H1 (cell line): ENCODE data around the gene LRBA. TPM values are rescaled to one million over a fixed set of nuclear protein-coding genes. Genes with fewer than 3 reads are reported as not detected.

ENCODE experiments used
- CTCF ChIA-PET: fragments of 300-600 bp; sonication (Branson Sonifier 250); formaldehyde crosslinking; loops from one replicate; lab custom pipeline; 2021; ENCODE audit not compliant: partially characterized antibody; lab: Charles Lee
- POLR2A ChIA-PET: fragments of 300-600 bp; sonication (Branson Sonifier 250); formaldehyde crosslinking; loops from one replicate; lab custom pipeline; 2021; ENCODE audit warnings: inconsistent platforms; ENCODE audit not compliant: partially characterized antibody; lab: Charles Lee
- DNase-seq, 2 experiments: peaks; one replicate each; pipeline versions ENCODE4 v3.0.0 to v3.0.0-alpha.2; 2010 to 2022; ENCODE audit warnings: low spot score in 2 of 2, low read depth in 1 of 2, mixed read lengths in 1 of 2
- FAIRE-seq: peaks from 2 replicates; lab custom pipeline; 2011; peaks lifted over from hg19 to GRCh38; lab: Jason Lieb, UNC
- H2AFZ ChIP-seq: 2 replicates; pipeline ENCODE4 v1.8.1; 2012; ENCODE audit warnings: low read length, inconsistent platforms
- H2AK5ac ChIP-seq: 2 replicates; pipeline ENCODE4 v1.6.1; 2013; ENCODE audit warnings: low read depth, low read length
- H2BK120ac ChIP-seq: replicated peaks from 2 replicates; pipeline ENCODE3; 2013; ENCODE audit warnings: low read depth, low read length, inconsistent platforms
- H2BK12ac ChIP-seq: 2 replicates; pipeline ENCODE4 v1.6.1; 2013; ENCODE audit warnings: low read depth, low read length
- H2BK15ac ChIP-seq: 2 replicates; pipeline ENCODE4 v1.6.1; 2013; ENCODE audit warnings: low read length
- H2BK20ac ChIP-seq: 2 replicates; pipeline ENCODE4 v1.6.1; 2013; ENCODE audit warnings: low read length
- H2BK5ac ChIP-seq: 2 replicates; pipeline ENCODE4 v1.6.1; 2013; ENCODE audit warnings: low read depth, low read length
- H3K14ac ChIP-seq: 2 replicates; pipeline ENCODE4 v1.6.1; 2013; ENCODE audit warnings: inconsistent platforms; ENCODE audit not compliant: insufficient read length
- H3K18ac ChIP-seq: 2 replicates; pipeline ENCODE4 v1.6.1; 2013; ENCODE audit warnings: low read length; ENCODE audit errors: extremely low read depth
- H3K23ac ChIP-seq: 2 replicates; pipeline ENCODE4 v1.6.1; 2013; ENCODE audit warnings: inconsistent platforms; ENCODE audit not compliant: insufficient read length
- H3K23me2 ChIP-seq: 2 replicates; pipeline ENCODE4 v1.6.1; 2013; ENCODE audit warnings: low read depth, low read length
- H3K27ac ChIP-seq: 2 replicates; pipeline ENCODE4 v1.6.1; 2011; ENCODE audit warnings: low read depth, low read length, inconsistent platforms
- H3K27me3 ChIP-seq, 4 experiments: replicated peaks in 1 of 4; 1 replicate in 1 of 4; 2 replicates in 3 of 4; pipeline versions ENCODE4 v1.6.1 to v1.8.1; 2011 to 2013; ENCODE audit warnings: low read length in 3 of 4, mild to moderate bottlenecking in 3 of 4, inconsistent platforms in 2 of 4, mixed read lengths in 2 of 4, moderate library complexity in 1 of 4; ENCODE audit not compliant: control insufficient read depth in 3 of 4, insufficient read depth in 3 of 4; ENCODE audit errors: extremely low read depth in 1 of 4
- H3K36me3 ChIP-seq, 4 experiments: 2 replicates each; pipeline versions ENCODE4 v1.6.1 to v1.8.1; 2011 to 2013; ENCODE audit warnings: mild to moderate bottlenecking in 4 of 4, low read length in 3 of 4, moderate library complexity in 2 of 4, control low read depth in 1 of 4, inconsistent platforms in 1 of 4; ENCODE audit not compliant: insufficient read depth in 4 of 4, control insufficient read depth in 2 of 4
- H3K4ac ChIP-seq: replicated peaks from 2 replicates; pipeline ENCODE3; 2013; ENCODE audit warnings: low read length, low read depth, mixed read lengths, inconsistent platforms; ENCODE audit not compliant: insufficient read length
- H3K4me1 ChIP-seq, 4 experiments: replicated peaks in 1 of 4; 1 replicate in 1 of 4; 2 replicates in 3 of 4; pipeline versions ENCODE4 v1.6.1 to v1.8.1; 2011 to 2013; ENCODE audit warnings: low read length in 3 of 4, inconsistent platforms in 2 of 4, mixed read lengths in 1 of 4; ENCODE audit not compliant: insufficient read depth in 4 of 4, control insufficient read depth in 3 of 4
- H3K4me2 ChIP-seq, 2 experiments: 2 replicates each; pipeline versions ENCODE4 v1.6.1 to v1.8.1; 2011 to 2013; ENCODE audit warnings: low read depth in 2 of 2, low read length in 2 of 2, control low read depth in 1 of 2, inconsistent platforms in 1 of 2, mild to moderate bottlenecking in 1 of 2; ENCODE audit not compliant: insufficient read depth in 1 of 2
- H3K4me3 ChIP-seq, 4 experiments: fragments of 200-600, 300-600 bp in 1 of 4; sonication (generic), shearing (Covaris generic), sonication (Bioruptor Twin) in 1 of 4; 2 replicates each; pipeline versions ENCODE4 v1.5.1 to v1.8.1; 2011 to 2016; ENCODE audit warnings: low read length in 4 of 4, low read depth in 3 of 4, control low read depth in 2 of 4, inconsistent platforms in 2 of 4, mild to moderate bottlenecking in 2 of 4, mixed read lengths in 1 of 4, moderate library complexity in 1 of 4; ENCODE audit not compliant: insufficient read depth in 2 of 4; ENCODE audit errors: extremely low read depth in 1 of 4
- H3K56ac ChIP-seq: replicated peaks from 2 replicates; pipeline ENCODE3; 2013; ENCODE audit warnings: low read depth, mild to moderate bottlenecking, mixed read lengths, low read length, inconsistent platforms; ENCODE audit not compliant: insufficient read length
- H3K79me1 ChIP-seq: 2 replicates; pipeline ENCODE4 v1.6.1; 2013; ENCODE audit warnings: low read depth, low read length, control low read depth
- H3K79me2 ChIP-seq, 2 experiments: 2 replicates each; pipeline versions ENCODE4 v1.6.1 to v1.8.1; 2012 to 2013; ENCODE audit warnings: low read length in 2 of 2, mild to moderate bottlenecking in 2 of 2, inconsistent platforms in 1 of 2; ENCODE audit not compliant: insufficient read depth in 2 of 2, control insufficient read depth in 1 of 2
- H3K9ac ChIP-seq, 4 experiments: replicated peaks in 1 of 4; 1 replicate in 1 of 4; 2 replicates in 3 of 4; pipeline versions ENCODE4 v1.6.1 to v1.8.1; 2011 to 2013; ENCODE audit warnings: low read depth in 3 of 4, low read length in 3 of 4, control low read depth in 2 of 4, mild to moderate bottlenecking in 2 of 4, moderate library complexity in 2 of 4, inconsistent platforms in 1 of 4; ENCODE audit errors: extremely low read depth in 1 of 4
- H3K9me3 ChIP-seq, 2 experiments: 2 replicates each; pipeline versions ENCODE4 v1.6.1 to v1.8.1; 2012 to 2013; ENCODE audit warnings: mild to moderate bottlenecking in 2 of 2, moderate library complexity in 2 of 2, control low read depth in 1 of 2, inconsistent platforms in 1 of 2, low read depth in 1 of 2, low read length in 1 of 2, mixed read lengths in 1 of 2; ENCODE audit not compliant: insufficient read depth in 2 of 2
- H4K20me1 ChIP-seq, 2 experiments: replicated peaks in 1 of 2; 2 replicates each; pipeline versions ENCODE3 to v1.8.1; 2011 to 2013; ENCODE audit warnings: inconsistent platforms in 2 of 2, low read length in 2 of 2, mild to moderate bottlenecking in 1 of 2; ENCODE audit not compliant: insufficient read depth in 2 of 2, control insufficient read depth in 1 of 2
- H4K5ac ChIP-seq: 2 replicates; pipeline ENCODE4 v1.6.1; 2013; ENCODE audit warnings: low read length, low read depth, mixed read lengths, inconsistent platforms; ENCODE audit not compliant: insufficient read length
- H4K8ac ChIP-seq: 2 replicates; pipeline ENCODE4 v1.8.0; 2013; ENCODE audit warnings: mild to moderate bottlenecking, moderate library complexity, low read length, inconsistent platforms; ENCODE audit not compliant: insufficient read depth; ENCODE audit errors: extremely low read depth
- H4K91ac ChIP-seq: replicated peaks from 2 replicates; pipeline ENCODE3; 2013; ENCODE audit warnings: low read length, mixed read lengths, inconsistent platforms; ENCODE audit not compliant: insufficient read length
- BRCA1 ChIP-seq: IDR thresholded peaks from 2 replicates; pipeline ENCODE4 v1.6.1; 2012; ENCODE audit warnings: low read depth, low read length, improper control_type of control experiment
- CBX8 ChIP-seq: fragments of 300-800, 300-1000 bp; sonication (generic); IDR thresholded peaks from 2 replicates; pipeline ENCODE4 v1.7.1; 2016; ENCODE audit warnings: low read depth, low read length, borderline replicate concordance
- CHD1 ChIP-seq: IDR thresholded peaks from 2 replicates; pipeline ENCODE4 v1.6.1; 2012; ENCODE audit warnings: low read depth, low read length, improper control_type of control experiment
- CTBP2 ChIP-seq: IDR thresholded peaks from 2 replicates; pipeline ENCODE4 v1.7.0; 2011; ENCODE audit warnings: borderline replicate concordance, mild to moderate bottlenecking, moderate library complexity, mixed read lengths, low read length; ENCODE audit not compliant: insufficient read depth, insufficient read length
- SIN3A ChIP-seq, 2 experiments: IDR thresholded peaks in 1 of 2; conservative IDR thresholded peaks in 1 of 2; 2 replicates each; pipeline ENCODE4 v1.6.1; 2011 to 2012; ENCODE audit warnings: low read length in 2 of 2, improper control_type of control experiment in 1 of 2, low read depth in 1 of 2, mild to moderate bottlenecking in 1 of 2
- SUZ12 ChIP-seq: fragments of 200-600 bp; sonication (generic); IDR thresholded peaks from 2 replicates; pipeline ENCODE4 v1.6.1; 2012; ENCODE audit warnings: mild to moderate bottlenecking, inconsistent platforms, low read length, moderate library complexity, mixed read lengths
- WGBS, 2 experiments: shearing (Covaris generic) in 1 of 2; methylation state at CpG; one replicate each; pipeline versions ENCODE4 v1.1.6 to v1.1.7; 2013 to 2015; ENCODE audit warnings: low lambda C conversion rate in 2 of 2, mixed read lengths in 2 of 2, inconsistent platforms in 1 of 2, low coverage in 1 of 2, missing lambda C conversion rate in 1 of 2; ENCODE audit not compliant: insufficient replicate concordance in 2 of 2, insufficient coverage in 1 of 2, insufficient read length in 1 of 2; ENCODE audit errors: extremely low coverage in 1 of 2, missing lambda C conversion rate in 1 of 2; 5-methylcytosine and 5-hydroxymethylcytosine counted together
- polyA plus RNA-seq, 7 experiments: library from polyadenylated mRNA; depleted of rRNA in 3 of 7; stranded (reverse) in 5 of 7; unstranded in 2 of 7; fragments of >200 nt in 5 of 7; fragments of 200-250 nt in 2 of 7; gene quantifications; 1 replicate in 5 of 7; 2 replicates in 1 of 7; 4 replicates in 1 of 7; pipeline versions ENCODE4 v1.2.1 to v1.2.3, GENCODE V29; 2011 to 2013; ENCODE audit warnings: missing spikeins in 2 of 7, mixed read lengths in 2 of 7
- total RNA-seq: library from RNA; stranded (reverse); fragmentation: NEBNext Ultra II Directional; extraction: Animal tissue kit (Norgen Biotek cat#: 25700); gene quantifications from 2 replicates; pipeline ENCODE4 v1.2.1, GENCODE V29; 2021

LRBA gene
- total and polyA plus RNA-seq, 2 of the 8 experiments (the other 6 are each of a cell fraction or from before 2014, with no cell fraction given): 54.6 to 83.2 TPM

DNA sequence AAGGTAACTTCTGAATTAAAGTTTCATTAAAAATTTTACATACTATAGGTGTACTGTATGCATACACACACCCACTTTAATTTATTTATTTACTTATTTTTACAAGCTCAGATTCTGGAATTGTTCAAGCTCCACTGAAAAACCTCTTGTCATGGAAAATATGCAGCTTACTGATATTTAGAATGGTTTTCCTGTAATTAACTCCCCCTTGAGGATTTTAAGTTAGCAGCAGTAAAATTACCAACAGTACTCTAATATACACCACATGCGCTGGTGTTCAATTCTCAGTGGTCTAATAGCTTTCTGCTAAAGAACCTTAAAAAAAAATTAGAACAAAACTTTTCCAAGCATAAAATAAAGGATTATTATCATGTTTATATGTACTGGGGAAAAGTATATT lies 421.1 kb downstream of the LRBA start:
- POLR2A ChIA-PET: interaction anchor here (1.0 kb wide), 1 partner anchor 12 kb away, joined by 3 read pairs; the partner anchor contains the start of gene MAB21L2
- H3K27ac ChIP-seq: no peak overlapping the region

More for the DNA sequence above, 421.1 kb downstream of the LRBA start:
- H2BK20ac ChIP-seq: no peak overlapping the region
- H3K14ac ChIP-seq: no peak overlapping the region
- H2AK5ac ChIP-seq: no peak overlapping the region
- no peaks in the 10 kb centered on the region for H3K23me2 ChIP-seq
- H3K4ac ChIP-seq: no peak overlapping the region
- no peak overlapping the region for H3K18ac ChIP-seq
- H3K9ac ChIP-seq: no peak overlapping the region
- H3K79me1 ChIP-seq: no peaks in the 10 kb centered on the region
- no peak overlapping the region for H2BK120ac ChIP-seq
- DNase-seq: no peak
- H3K79me2 ChIP-seq: no peaks in the 10 kb centered on the region
- TF ChIP-seq SUZ12 (no peak), CHD1 (no peak), CBX8 (no peak), BRCA1 (no peak), SIN3A (conservative IDR thresholded peaks at IDR 0.05 in 1 of 2, IDR thresholded peaks at IDR 0.05 in 1 of 2; ENCODE audit: low read depth in 1 of 2, low read length in 2 of 2) (no peak), CTBP2 (no peak)
- TF ChIP-seq, all 59 proteins: peak for 0
- Histone ChIP-seq H4K91ac (no peak overlapping the region), H3K4me3 (no peak overlapping the region), H2BK12ac (no peak overlapping the region), H3K4me2 (no peak overlapping the region), H4K20me1 (no peaks in the 10 kb centered on the region), H3K23ac (no peak overlapping the region), H3K56ac (no peak overlapping the region), H3K27me3 (no peaks in the 10 kb centered on the region), H3K36me3 (peaks cover 0 to 7% (median 0%) of the 10 kb centered on the region in 4 experiments; a peak in 3 of 8 replicates), H3K9me3 (no peaks in the 10 kb centered on the region), H4K5ac (no peak overlapping the region), H2AFZ (no peak overlapping the region), H3K4me1 (peaks cover 0 to 13% (median 5%) of the 10 kb centered on the region in 4 experiments; a peak in 4 of 7 replicates), H4K8ac (no peak overlapping the region), H2BK15ac (no peak overlapping the region), H2BK5ac (no peak overlapping the region)
- 100% methylated on average over 1 of the region's 1 CpG; no CpG with 5 or more reads in 1 of the 2 experiments for WGBS, 2 experiments
- FAIRE-seq: no peak
- CTCF ChIA-PET: interaction anchor here (0.9 kb wide), 1 partner anchor 296 kb away, joined by 3 read pairs; no protein-coding TSS in a partner anchor
